Aorta (tissue), 5 donors: ENCODE results near the gene KHDC3L. TPM values are rescaled to one million over a fixed set of nuclear protein-coding genes. Genes with fewer than 3 reads are reported as not detected.
"Not testable (repeated sequence)": the region's sequence is repeated elsewhere in the genome, so short reads cannot be mapped to it uniquely, and the experiment has no call there.

Experiments used
- ATAC-seq: fragments of 200-7000 bp; cut with Tn5 transposase; one replicate; pipeline ENCODE4 v1.9.1; 2022; ENCODE audit warnings: moderate library complexity; ENCODE audit not compliant: low FRiP score
- DNase-seq, 2 donors: peaks; one replicate each; pipeline ENCODE4 v3.0.0-alpha.2; 2020
- H3K27ac ChIP-seq, 2 donors: one replicate each; pipeline ENCODE4 v1.5.1; 2013; ENCODE audit warnings: low read length in 2 of 2, mild to moderate bottlenecking in 2 of 2, moderate library complexity in 2 of 2, control low read depth in 1 of 2, inconsistent platforms in 1 of 2, low read depth in 1 of 2
- H3K27me3 ChIP-seq, 2 donors: one replicate each; pipeline ENCODE4 v1.6.1; 2013; ENCODE audit warnings: control low read depth in 1 of 2, low read length in 1 of 2, mild to moderate bottlenecking in 1 of 2, moderate library complexity in 1 of 2; ENCODE audit not compliant: insufficient read depth in 2 of 2, control insufficient read depth in 1 of 2
- H3K36me3 ChIP-seq, 2 donors: one replicate each; pipeline ENCODE4 v1.6.1; 2013; ENCODE audit warnings: control low read depth in 1 of 2, low read length in 1 of 2, mild to moderate bottlenecking in 1 of 2; ENCODE audit not compliant: insufficient read depth in 2 of 2, control insufficient read depth in 1 of 2
- H3K4me1 ChIP-seq, 2 donors: one replicate each; pipeline ENCODE4 v1.6.1; 2013; ENCODE audit warnings: low read length in 2 of 2, control low read depth in 1 of 2, mild to moderate bottlenecking in 1 of 2, moderate library complexity in 1 of 2; ENCODE audit not compliant: insufficient read depth in 2 of 2, control insufficient read depth in 1 of 2
- H3K4me3 ChIP-seq, 2 donors: one replicate each; pipeline ENCODE4 v1.5.1; 2013; ENCODE audit warnings: low read length in 2 of 2, control low read depth in 1 of 2, mild to moderate bottlenecking in 1 of 2
- H3K9me3 ChIP-seq: one replicate; pipeline ENCODE4 v1.6.1; 2013; ENCODE audit warnings: mild to moderate bottlenecking, low read length; ENCODE audit not compliant: control insufficient read depth
- WGBS, 2 donors: extraction: QIAGEN DNeasy Blood & Tissue Kit; methylation state at CpG; one replicate each; pipeline ENCODE4 v1.1.7; 2013; 5-methylcytosine and 5-hydroxymethylcytosine counted together
- intact Hi-C, 2 donors: fragments of 100-400 bp; cut with DNase I; formaldehyde crosslinking; loops; one replicate each; pipeline versions ENCODE4 v1.14.2 to v1.15.0; 2022
- polyA plus RNA-seq, 2 donors: library from polyadenylated mRNA; stranded (reverse); fragments of 200-250 nt; gene quantifications; one replicate each; pipeline ENCODE4 v1.2.3, GENCODE V29; 2013
- total RNA-seq, 2 donors: library from RNA; stranded (reverse); fragmentation: NEBNext Ultra II Directional; extraction: Animal tissue kit (Norgen Biotek cat#: 25700); gene quantifications; one replicate each; pipeline ENCODE4 v1.2.1, GENCODE V29; 2021
- donor health status: healthy with polysubstance abuse.
- donor health status: Bipolar disorder and iron deficiency.
- donor health status: DM: no; HTN: no; CAD: no.
- donor health status: DM: no; HTN: no; CAD: no.
- donor health status: DM: yes; HTN: yes; CAD: no.

Gene KHDC3L
- total and polyA plus RNA-seq, 4 donors, result not detected

- H3K4me1 ChIP-seq, H3K9me3 ChIP-seq, H3K36me3 ChIP-seq, intact Hi-C loops, H3K27me3 ChIP-seq, ATAC-seq, H3K27ac ChIP-seq, H3K4me3 ChIP-seq: not testable (repeated sequence)
- DNase-seq, result peak in 1 of 2 donors; percentile 63
- 93 to 95% methylated on average over 10 of the region's 10 CpGs for WGBS, 2 donors
Observed at GRCh38 chr6:73381531-73381930, 19.1 kb downstream of the KHDC3L start.

GRCh38 chr6:73382462-73383113 lies 20.1 kb downstream of the KHDC3L start:
- intact Hi-C loops, result no loop called here
- Histone ChIP-seq H3K36me3 (no peaks in the 10 kb centered on the region), H3K4me3 (no peak overlapping the region), H3K9me3 (no peaks in the 10 kb centered on the region), H3K27me3 (no peaks in the 10 kb centered on the region), H3K27ac (no peak overlapping the region), H3K4me1 (no peaks in the 10 kb centered on the region)
- WGBS, 2 donors, result 85 to 88% methylated on average over 6 of the region's 6 CpGs
- DNase-seq (no peak), ATAC-seq (no peak)

GRCh38 chr6:73388433-73388799 lies 26.0 kb downstream of the KHDC3L start:
- Histone ChIP-seq H3K4me3 (peak overlapping the region; percentile 53 to 89), H3K4me1 (peaks cover 0 to 2% of the 10 kb centered on the region in 2 donors), H3K27ac (no peak overlapping the region), H3K36me3 (no peaks in the 10 kb centered on the region), H3K9me3 (no peaks in the 10 kb centered on the region), H3K27me3 (no peaks in the 10 kb centered on the region)
- intact Hi-C loops, result no loop called here
- no peak for DNase-seq
- 12 to 15% methylated on average over 4 of the region's 4 CpGs for WGBS, 2 donors
- peak; percentile 54 for ATAC-seq

GRCh38 chr6:73388800-73389512 lies 26.5 kb downstream of the KHDC3L start:
- peak overlapping the region; percentile 53 to 89 for H3K4me3 ChIP-seq
- DNase-seq, result peak; percentile 63 to 83

GRCh38 chr6:73389854-73390253 lies 27.4 kb downstream of the KHDC3L start:
- intact Hi-C loops, result no loop called here
- ATAC-seq (no peak), DNase-seq (no peak)
- H3K27ac ChIP-seq, result no peak overlapping the region
- H3K36me3 ChIP-seq, result no peaks in the 10 kb centered on the region
- peaks cover 0 to 2% of the 10 kb centered on the region in 2 donors for H3K4me1 ChIP-seq
- no peaks in the 10 kb centered on the region for H3K9me3 ChIP-seq
- H3K27me3 ChIP-seq, result no peaks in the 10 kb centered on the region
- 89 to 94% methylated on average over 10 of the region's 10 CpGs for WGBS, 2 donors
- H3K4me3 ChIP-seq, result no peak overlapping the region

More at GRCh38 chr6:73388800-73389512, 26.5 kb downstream of the KHDC3L start:
- ATAC-seq, result peak; percentile 86
- Histone ChIP-seq H3K9me3 (no peaks in the 10 kb centered on the region), H3K36me3 (no peaks in the 10 kb centered on the region), H3K4me1 (peaks cover 0 to 2% of the 10 kb centered on the region in 2 donors), H3K27me3 (no peaks in the 10 kb centered on the region), H3K27ac (peak overlapping the region in 1 of 2 donors; percentile 42)
- intact Hi-C loops, result no loop called here
- 3 to 4% methylated on average over 38 of the region's 38 CpGs for WGBS, 2 donors

GRCh38 chr6:73391675-73392074 lies 29.2 kb downstream of the KHDC3L start:
- peaks cover 0 to 2% of the 10 kb centered on the region in 2 donors for H3K4me1 ChIP-seq
- no peak for DNase-seq
- H3K36me3 ChIP-seq, result no peaks in the 10 kb centered on the region
- intact Hi-C loops, result no loop called here
- no peaks in the 10 kb centered on the region for H3K9me3 ChIP-seq
- WGBS, 2 donors, result 82 to 85% methylated on average over 2 of the region's 2 CpGs
- H3K27ac ChIP-seq, result no peak overlapping the region
- no peak overlapping the region for H3K4me3 ChIP-seq
- no peak for ATAC-seq
- no peaks in the 10 kb centered on the region for H3K27me3 ChIP-seq

GRCh38 chr6:73392188-73392587 lies 29.7 kb downstream of the KHDC3L start:
- H3K9me3 ChIP-seq, intact Hi-C loops, H3K27me3 ChIP-seq, H3K36me3 ChIP-seq, H3K4me3 ChIP-seq, DNase-seq, H3K27ac ChIP-seq, ATAC-seq, H3K4me1 ChIP-seq: not testable (repeated sequence)
- WGBS, 2 donors, result 54 to 55% methylated on average over 4 of the region's 4 CpGs

GRCh38 chr6:73393278-73393677 lies 30.8 kb downstream of the KHDC3L start:
- intact Hi-C loops, result no loop called here
- WGBS, 2 donors, result 81 to 88% methylated on average over 3 of the region's 3 CpGs

More at GRCh38 chr6:73393278-73393677, 30.8 kb downstream of the KHDC3L start:
- peaks cover 0 to 2% of the 10 kb centered on the region in 2 donors for H3K4me1 ChIP-seq
- H3K27ac ChIP-seq, result no peak overlapping the region
- no peak for DNase-seq
- H3K9me3 ChIP-seq, result no peaks in the 10 kb centered on the region
- no peak for ATAC-seq
- H3K4me3 ChIP-seq, result no peak overlapping the region
- no peaks in the 10 kb centered on the region for H3K36me3 ChIP-seq
- H3K27me3 ChIP-seq, result no peaks in the 10 kb centered on the region
